8988T (cell line): ENCODE data around the gene CAV1.
"Not testable (repeated sequence)": the region's sequence is repeated elsewhere in the genome, so short reads cannot be mapped to it uniquely, and the experiment has no call there.

ENCODE experiments used
- DNase-seq: peaks from one replicate; pipeline ENCODE4 v3.0.0; 2011

CAV1 gene

GRCh38 chr7:116583653-116584052 is 58.8 kb downstream of the CAV1 start:
- no peak for DNase-seq

- no peak for DNase-seq
Measured at GRCh38 chr7:116584721-116585120, 59.9 kb downstream of the CAV1 start.

DNA sequence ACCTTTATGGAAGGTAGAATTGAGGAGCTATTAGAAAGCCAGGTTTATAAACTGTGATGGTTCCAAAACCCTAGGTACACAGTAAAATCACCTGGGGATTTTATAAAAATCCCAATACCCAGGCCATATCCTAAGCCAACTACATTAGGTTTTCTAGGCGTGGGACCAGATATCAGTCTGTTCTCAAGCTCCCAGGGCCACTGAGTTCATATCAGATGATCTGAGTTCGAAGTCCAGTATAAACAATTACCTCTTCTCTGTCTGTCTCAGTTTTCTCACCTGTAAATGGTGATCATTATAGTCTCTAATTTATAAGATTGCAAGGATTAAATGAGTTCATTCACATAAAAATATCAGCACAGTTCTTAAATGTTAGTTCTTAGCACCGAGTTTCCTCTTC is 60.6 kb downstream of the CAV1 start:
- no peak for DNase-seq

DNA sequence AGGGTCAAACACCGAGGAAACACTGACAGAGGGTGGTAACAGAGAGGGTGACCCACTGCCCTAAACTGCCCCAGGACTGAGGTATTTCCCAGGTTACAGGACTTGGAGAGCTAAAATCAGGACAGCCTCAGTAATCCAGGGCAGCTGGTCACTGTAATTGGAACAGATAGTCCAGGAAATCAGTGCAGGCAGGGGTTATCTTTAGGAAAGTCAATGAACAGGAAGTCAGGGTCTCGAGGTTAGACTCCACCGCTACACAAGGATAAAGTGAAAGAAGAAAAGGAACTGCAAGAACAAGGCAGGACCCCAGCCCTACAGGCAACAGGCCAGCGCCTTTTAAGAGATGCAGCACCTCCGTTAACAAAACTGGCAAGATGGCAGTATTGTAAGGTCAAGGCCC is 61.1 kb downstream of the CAV1 start:
- DNase-seq, result no peak

- not testable (repeated sequence) for DNase-seq
Measured at GRCh38 chr7:116587200-116587599, 62.4 kb downstream of the CAV1 start.

DNA sequence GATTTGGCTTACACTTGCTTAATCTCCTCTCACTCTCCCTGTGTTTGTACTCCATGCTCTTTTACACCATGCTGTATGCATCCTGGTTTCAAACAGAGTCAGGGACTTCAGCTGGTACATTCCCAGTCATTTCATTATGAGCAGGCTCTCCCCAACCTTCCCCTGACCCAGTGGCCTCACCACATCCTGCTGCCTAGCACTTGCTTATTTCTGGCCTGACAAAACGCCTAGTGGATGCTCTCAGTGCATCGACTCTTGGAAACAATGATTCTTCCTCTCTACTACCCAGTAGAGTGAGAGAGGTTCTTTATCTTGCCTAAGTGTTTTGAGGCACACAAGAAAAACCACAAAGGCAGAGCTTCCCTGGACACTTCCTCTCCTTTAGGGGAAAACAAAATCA is 63.4 kb downstream of the CAV1 start:
- DNase-seq, result no peak

DNA sequence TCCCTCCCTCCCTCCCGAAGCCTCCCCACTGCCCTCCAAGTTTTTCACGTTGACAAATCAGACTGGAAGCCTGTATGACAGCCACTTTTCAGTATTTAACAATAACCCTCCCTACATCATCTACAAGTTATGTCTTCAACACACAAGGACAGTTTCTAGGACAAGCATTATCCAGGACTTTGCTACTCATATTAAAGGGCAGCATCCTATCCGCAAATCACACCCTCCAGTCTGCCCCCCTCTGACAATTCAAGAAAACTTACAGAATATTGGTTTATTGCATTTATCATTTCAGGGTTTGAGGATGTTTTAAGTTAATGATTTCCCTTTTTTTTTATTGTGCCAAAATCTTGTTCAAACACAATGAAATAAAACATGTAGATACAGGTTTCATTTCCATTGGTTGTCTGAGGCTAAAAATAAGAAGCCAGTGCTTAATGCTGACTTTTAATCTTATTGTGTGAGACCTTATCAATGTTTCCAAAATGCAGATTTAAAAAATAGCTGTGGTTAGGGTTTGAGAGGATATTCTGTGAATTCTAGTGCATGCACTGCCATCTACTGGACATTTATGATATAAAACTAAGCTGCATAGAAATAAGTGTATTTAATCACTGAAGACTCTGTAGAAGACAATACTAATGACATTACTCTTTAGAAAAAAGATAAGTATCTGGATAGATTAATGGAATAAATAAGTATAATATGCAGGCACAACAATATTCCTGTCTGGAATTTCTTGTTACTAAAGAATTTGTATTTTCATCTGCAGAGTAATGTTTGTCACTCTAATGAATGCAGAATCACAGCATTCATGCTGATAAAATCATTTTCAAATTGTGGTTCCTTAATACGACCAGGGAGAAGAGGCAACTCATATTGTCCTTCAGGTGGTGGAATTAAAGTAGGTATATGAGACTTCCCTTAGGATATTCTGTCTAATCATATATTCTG is 64.1 kb downstream of the CAV1 start:
- no peak for DNase-seq

GRCh38 chr7:116591202-116592040 is 66.6 kb downstream of the CAV1 start:
- no peak for DNase-seq

- DNase-seq, result no peak
Measured at GRCh38 chr7:116592041-116592355, 67.2 kb downstream of the CAV1 start.

- DNase-seq, result no peak
Measured at GRCh38 chr7:116592445-116592844, 67.6 kb downstream of the CAV1 start.

DNA sequence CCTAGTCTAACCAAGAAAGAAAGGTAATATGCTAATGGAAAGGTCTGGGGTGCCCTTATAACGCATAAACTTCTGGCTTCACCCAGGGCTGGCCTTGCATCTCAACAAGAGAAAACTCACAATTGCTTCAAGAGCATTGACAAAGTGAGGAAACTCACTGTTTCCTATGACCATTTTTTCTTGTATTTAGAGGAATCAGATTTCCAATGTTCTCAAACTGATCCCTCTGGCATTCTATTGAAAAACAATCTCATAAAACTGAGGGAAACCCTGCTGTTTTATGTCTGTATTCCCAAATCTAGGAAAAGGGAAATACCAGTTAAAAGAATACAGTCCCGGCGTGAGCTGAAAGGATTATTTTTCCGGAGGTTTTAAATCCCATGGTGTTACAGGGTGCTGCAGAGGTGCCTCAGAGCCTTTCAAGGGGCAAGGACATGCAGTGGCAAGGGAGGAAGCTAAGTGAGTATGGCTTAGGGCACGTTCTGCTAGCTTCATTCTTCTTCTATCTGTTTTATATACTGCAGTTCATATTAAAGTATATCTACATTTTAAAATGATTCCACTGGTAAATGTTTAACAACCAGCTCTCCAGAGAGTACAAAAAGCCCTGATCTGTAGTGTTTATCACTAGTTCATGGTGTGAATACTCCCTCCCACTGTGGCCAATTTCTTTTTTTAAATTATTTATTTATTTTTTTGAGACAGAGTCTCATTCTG is 68.7 kb downstream of the CAV1 start:
- no peak for DNase-seq

GRCh38 chr7:116595063-116595462 is 70.2 kb downstream of the CAV1 start:
- DNase-seq, result no peak

- no peak for DNase-seq
Measured at GRCh38 chr7:116597384-116597783, 72.5 kb downstream of the CAV1 start.

GRCh38 chr7:116598278-116598677 is 73.4 kb downstream of the CAV1 start:
- no peak for DNase-seq

- no peak for DNase-seq
Measured at GRCh38 chr7:116598861-116599260, 74.0 kb downstream of the CAV1 start.

GRCh38 chr7:116601426-116601825 is 76.6 kb downstream of the CAV1 start:
- no peak for DNase-seq

DNA sequence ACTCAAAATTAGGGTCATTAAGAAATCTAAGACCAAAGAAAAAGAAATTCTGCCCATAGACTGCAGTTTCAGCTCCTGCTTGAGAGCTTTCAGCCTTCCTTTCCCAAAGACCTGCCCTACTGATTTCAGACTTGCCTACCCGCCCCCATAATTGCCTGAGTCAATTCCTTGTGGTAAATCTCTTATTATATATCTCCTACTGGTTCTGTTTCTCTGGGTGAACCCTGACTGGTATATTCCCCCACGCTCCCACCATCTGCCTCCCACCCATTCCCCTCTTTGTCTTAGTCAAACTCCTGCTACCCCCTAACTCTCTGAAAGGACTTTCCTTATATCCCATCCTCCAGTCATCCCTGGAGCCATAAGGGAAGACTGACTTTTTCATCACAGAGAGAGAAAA is 82.5 kb downstream of the CAV1 start:
- no peak for DNase-seq

GRCh38 chr7:116610210-116610609 is 85.4 kb downstream of the CAV1 start:
- no peak for DNase-seq

GRCh38 chr7:116610721-116611120 is 85.9 kb downstream of the CAV1 start:
- DNase-seq, result no peak
